H1 (cell line): ENCODE measurements around the gene DLG1. TPM values are rescaled to one million over a fixed set of nuclear protein-coding genes. Genes with fewer than 3 reads are reported as not detected.

Experiments used
- BCL11A ChIP-seq, 2 experiments: IDR thresholded peaks; one replicate each; pipeline ENCODE4 v1.6.1; 2011; ENCODE audit warnings: low read depth in 2 of 2, low read length in 2 of 2, mild to moderate bottlenecking in 2 of 2
- CTBP2 ChIP-seq: IDR thresholded peaks from 2 replicates; pipeline ENCODE4 v1.7.0; 2011; ENCODE audit warnings: borderline replicate concordance, mild to moderate bottlenecking, moderate library complexity, mixed read lengths, low read length; ENCODE audit not compliant: insufficient read depth, insufficient read length
- EZH2 ChIP-seq: fragments of 200-600 bp; sonication (generic); IDR thresholded peaks from 2 replicates; pipeline ENCODE4 v1.7.1; 2012; ENCODE audit warnings: low read depth, mild to moderate bottlenecking, moderate library complexity, low read length, inconsistent platforms; ENCODE audit not compliant: severe bottlenecking
- HDAC6 ChIP-seq: IDR thresholded peaks from one replicate; pipeline ENCODE4 v1.7.1; 2012; ENCODE audit warnings: low read depth, mild to moderate bottlenecking, inconsistent platforms, low read length, moderate library complexity
- SP2 ChIP-seq: IDR thresholded peaks from 2 replicates; pipeline ENCODE4 v1.6.1; 2012; ENCODE audit warnings: mild to moderate bottlenecking, low read length, inconsistent platforms
- TAF7 ChIP-seq: optimal IDR thresholded peaks from 2 replicates; pipeline ENCODE3; 2011; ENCODE audit warnings: low read depth, mild to moderate bottlenecking, inconsistent platforms, low read length, moderate library complexity, borderline replicate concordance
- polyA plus RNA-seq, 7 experiments: library from polyadenylated mRNA; depleted of rRNA in 3 of 7; stranded (reverse) in 5 of 7; unstranded in 2 of 7; fragments of >200 nt in 5 of 7; fragments of 200-250 nt in 2 of 7; gene quantifications; 1 replicate in 5 of 7; 2 replicates in 1 of 7; 4 replicates in 1 of 7; pipeline versions ENCODE4 v1.2.1 to v1.2.3, GENCODE V29; 2011 to 2013; ENCODE audit warnings: missing spikeins in 2 of 7, mixed read lengths in 2 of 7
- total RNA-seq: library from RNA; stranded (reverse); fragmentation: NEBNext Ultra II Directional; extraction: Animal tissue kit (Norgen Biotek cat#: 25700); gene quantifications from 2 replicates; pipeline ENCODE4 v1.2.1, GENCODE V29; 2021

Gene DLG1
- total and polyA plus RNA-seq, 2 of the 8 experiments (the other 6 are each of a cell fraction or from before 2014, with no cell fraction given), result 13.4 to 78.8 TPM

DNA sequence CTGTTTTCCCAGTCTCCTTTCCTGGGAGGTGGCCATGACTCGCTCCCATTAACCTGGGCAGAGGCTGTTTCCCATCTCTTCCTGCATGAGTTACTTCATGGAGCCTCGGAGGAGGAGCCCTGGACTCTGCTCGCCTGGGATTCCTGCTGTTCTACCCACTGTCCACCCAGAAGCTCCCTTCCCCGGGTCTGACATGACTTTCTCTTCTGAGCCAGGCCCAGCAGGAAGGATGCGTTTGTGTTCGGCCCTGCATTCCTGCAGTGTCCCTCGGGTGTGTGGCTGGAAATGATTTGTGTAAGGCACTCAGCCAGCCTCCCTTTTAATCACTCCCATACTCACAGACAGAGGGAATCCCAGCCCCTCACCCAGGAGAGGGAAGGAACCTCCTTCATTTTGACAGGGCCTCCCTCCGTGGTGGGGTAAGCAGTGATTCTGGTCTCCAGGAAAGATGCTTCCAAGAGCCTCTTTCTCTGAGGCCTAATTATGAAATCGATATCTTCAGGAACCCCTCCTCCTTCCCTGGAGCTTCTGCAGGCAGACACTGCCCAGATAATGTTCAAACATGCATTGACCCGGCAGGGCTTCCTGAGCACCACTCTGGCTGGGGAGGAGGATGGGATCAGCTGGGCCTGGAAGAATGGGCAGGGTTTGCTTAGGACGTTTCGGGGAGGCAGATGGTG lies 41.6 kb upstream of the DLG1 start (continued):
- TF ChIP-seq HDAC6 (no peak), EZH2 (no peak), BCL11A (IDR thresholded peaks at IDR 0.05; ENCODE audit: low read depth in 2 of 2, low read length in 2 of 2) (no peak), CTBP2 (no peak), TAF7 (no peak), SP2 (no peak)
